ENCODE results near the gene CSMD2. TPM values are rescaled to one million over a fixed set of nuclear protein-coding genes. Genes with fewer than 3 reads are reported as not detected.

CSMD2 gene
- total and polyA plus RNA-seq, 12 donors: 0.35 to 5.1 (median 1.5) TPM

GRCh38 chr1:34078383-34078782 lies 86.6 kb downstream of the CSMD2 start:
- no peak for DNase-seq
- no peak overlapping the region for H3K27ac ChIP-seq
- H3K4me1 ChIP-seq (replicated peaks in 1 of 2): no peaks in the 10 kb centered on the region
- intact Hi-C loops (cut with DNase I): no loop called here
- no peaks in the 10 kb centered on the region for H3K27me3 ChIP-seq
- H3K9me3 ChIP-seq (replicated peaks in 1 of 3): no peaks in the 10 kb centered on the region
- 90 to 93% (median 91%) methylated on average over 4 of the region's 4 CpGs for WGBS, 4 donors
- no peak overlapping the region for H3K4me3 ChIP-seq
- H3K36me3 ChIP-seq (replicated peaks in 1 of 2): no peaks in the 10 kb centered on the region
- TF ChIP-seq CTCF (IDR thresholded peaks at IDR 0.05): no peak
- no peak for TF ChIP-seq POLR2A (IDR thresholded peaks at IDR 0.05)

GRCh38 chr1:34075576-34075975 lies 89.5 kb downstream of the CSMD2 start:
- Histone ChIP-seq H3K4me3 (no peak overlapping the region), H3K27ac (no peak overlapping the region), H3K27me3 (no peaks in the 10 kb centered on the region), H3K9me3 (replicated peaks in 1 of 3) (no peaks in the 10 kb centered on the region), H3K36me3 (replicated peaks in 1 of 2) (no peaks in the 10 kb centered on the region), H3K4me1 (replicated peaks in 1 of 2) (no peaks in the 10 kb centered on the region)
- no peak for TF ChIP-seq CTCF (IDR thresholded peaks at IDR 0.05)
- no peak for TF ChIP-seq POLR2A (IDR thresholded peaks at IDR 0.05)
- no peak for DNase-seq
- intact Hi-C loops (cut with DNase I): no loop called here
- WGBS, 4 donors: 73 to 84% (median 79%) methylated on average over 7 of the region's 7 CpGs

GRCh38 chr1:34073028-34073695 lies 91.9 kb downstream of the CSMD2 start:
- Histone ChIP-seq H3K4me1 (replicated peaks in 1 of 2) (no peaks in the 10 kb centered on the region), H3K4me3 (no peak overlapping the region), H3K27ac (no peak overlapping the region), H3K36me3 (replicated peaks in 1 of 2) (no peaks in the 10 kb centered on the region), H3K27me3 (no peaks in the 10 kb centered on the region), H3K9me3 (replicated peaks in 1 of 3) (no peaks in the 10 kb centered on the region)
- WGBS, 4 donors: 53 to 87% (median 62%) methylated on average over 3 of the region's 3 CpGs
- TF ChIP-seq CTCF (IDR thresholded peaks at IDR 0.05) (no peak), POLR2A (IDR thresholded peaks at IDR 0.05) (no peak)
- intact Hi-C loops (cut with DNase I): no loop called here
- DNase-seq: no peak

- Histone ChIP-seq H3K36me3 (replicated peaks in 1 of 2) (no peaks in the 10 kb centered on the region), H3K27ac (no peak overlapping the region), H3K4me1 (replicated peaks in 1 of 2) (no peaks in the 10 kb centered on the region), H3K27me3 (no peaks in the 10 kb centered on the region), H3K4me3 (no peak overlapping the region), H3K9me3 (replicated peaks in 1 of 3) (no peaks in the 10 kb centered on the region)
- no peak for DNase-seq
- intact Hi-C loops (cut with DNase I): no loop called here
- TF ChIP-seq POLR2A (IDR thresholded peaks at IDR 0.05) (no peak), CTCF (IDR thresholded peaks at IDR 0.05) (no peak)
- WGBS, 4 donors: 67 to 92% (median 80%) methylated on average over 5 of the region's 5 CpGs
These were observed 94.7 kb downstream of the CSMD2 start for GRCh38 chr1:34070201-34070836.
